ENCODE results near the gene SIGLEC7. TPM values are rescaled to one million over a fixed set of nuclear protein-coding genes. Genes with fewer than 3 reads are reported as not detected.

The SIGLEC7 gene
- total RNA-seq (1 to 10 TPM in 3 of 7 donors, under 1 TPM in 2, not detected in 2; 0.38 to 3.0 (median 1.5) TPM), polyA plus RNA-seq (1 to 10 TPM in 1 of 2 donors, under 1 TPM in 1; 0.39 to 3.7 TPM)
- long read RNA-seq, donor 1, partial matches to known transcripts, result 0 of 1 reads
- long read RNA-seq, donor 1, other reads (novel, unspliced or antisense), result 1 of 1 reads
- long read RNA-seq, donor 2, result 0 reads
- long read RNA-seq, donor 3, partial matches to known transcripts, result 0 of 2 reads
- long read RNA-seq, donor 3, other reads (novel, unspliced or antisense), result 1 of 2 reads

GRCh38 chr19:51142119-51142518, at the start of gene SIGLEC7:
TSS of gene SIGLEC7 (plus strand) at chr19:51142301. CDS start at chr19:51142370, 69 bp downstream.
- intact Hi-C loops (cut with DNase I), result no loop called here
- Histone ChIP-seq H3K9me3 (no peaks in the 10 kb centered on the region), H3K27ac (no peak within 1 kb of the TSS), H3K4me3 (no peak within 1 kb of the TSS), H3K4me1 (ENCODE audit: insufficient read depth) (no peaks in the 10 kb centered on the region), H3K27me3 (no peaks in the 10 kb centered on the region), H3K36me3 (no peaks in the 10 kb centered on the region)
- WGBS, 3 donors, result 66 to 74% (median 70%) methylated on average over 13 to 14 of the region's 14 CpGs
- no peak for TF ChIP-seq EP300 (IDR thresholded peaks at IDR 0.05)
- no peak for TF ChIP-seq POLR2A (IDR thresholded peaks at IDR 0.05)
- no peak for DNase-seq

DNA sequence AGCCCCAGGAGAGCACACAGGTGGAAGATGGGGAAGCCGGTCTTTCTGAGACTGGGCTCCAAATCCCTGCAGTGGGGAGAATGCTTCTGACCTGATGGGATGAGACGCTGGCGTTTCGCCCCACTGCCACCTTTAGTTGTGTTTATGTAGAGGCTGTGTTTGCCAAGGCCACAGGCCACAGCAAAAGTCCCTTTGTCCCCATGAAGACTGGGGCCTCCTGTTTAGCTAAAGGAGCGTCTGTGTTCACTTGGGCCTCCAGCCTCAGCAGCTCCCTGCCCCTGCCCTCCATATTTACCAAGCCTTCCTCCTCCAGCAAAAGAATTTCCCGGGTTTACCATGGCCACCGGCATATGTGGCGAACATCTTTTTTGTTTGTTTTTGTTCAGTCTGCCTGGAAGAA, 49.0 kb upstream of the SIGLEC7 start:
- H3K4me1 ChIP-seq (ENCODE audit: insufficient read depth), result peaks cover 7% of the 10 kb centered on the region
- 61 to 65% (median 65%) methylated on average over 8 of the region's 8 CpGs for WGBS, 3 donors
- H3K27me3 ChIP-seq, result no peaks in the 10 kb centered on the region
- intact Hi-C loops (cut with DNase I), result loop anchor here in 1 of 4 donors (5.0 to 10.0 kb wide), 2 partner anchors 71 to 158 kb away; no protein-coding TSS in a partner anchor
- no peaks in the 10 kb centered on the region for H3K36me3 ChIP-seq
- no peak for DNase-seq
- no peak for TF ChIP-seq EP300 (IDR thresholded peaks at IDR 0.05)
- TF ChIP-seq POLR2A (IDR thresholded peaks at IDR 0.05), result no peak
- no peak for TF ChIP-seq CTCF (IDR thresholded peaks at IDR 0.05)
- no peaks in the 10 kb centered on the region for H3K9me3 ChIP-seq
- H3K4me3 ChIP-seq, result no peak overlapping the region
- H3K27ac ChIP-seq, result no peak overlapping the region

GRCh38 chr19:51093510-51094345, 48.4 kb upstream of the SIGLEC7 start:
- DNase-seq, result no peak
- intact Hi-C loops (cut with DNase I), result loop anchor here in 1 of 4 donors (5.0 to 10.0 kb wide), 2 partner anchors 71 to 159 kb away; no protein-coding TSS in a partner anchor
- peaks cover 7% of the 10 kb centered on the region for H3K4me1 ChIP-seq (ENCODE audit: insufficient read depth)
- H3K27me3 ChIP-seq, result no peaks in the 10 kb centered on the region
- H3K27ac ChIP-seq, result no peak overlapping the region
- no peak overlapping the region for H3K4me3 ChIP-seq
- H3K9me3 ChIP-seq, result no peaks in the 10 kb centered on the region
- no peak for TF ChIP-seq CTCF (IDR thresholded peaks at IDR 0.05)
- no peak for TF ChIP-seq EP300 (IDR thresholded peaks at IDR 0.05)
- no peak for TF ChIP-seq POLR2A (IDR thresholded peaks at IDR 0.05)
- H3K36me3 ChIP-seq, result no peaks in the 10 kb centered on the region
- WGBS, 3 donors, result 71 to 74% (median 72%) methylated on average over 22 of the region's 22 CpGs

DNA sequence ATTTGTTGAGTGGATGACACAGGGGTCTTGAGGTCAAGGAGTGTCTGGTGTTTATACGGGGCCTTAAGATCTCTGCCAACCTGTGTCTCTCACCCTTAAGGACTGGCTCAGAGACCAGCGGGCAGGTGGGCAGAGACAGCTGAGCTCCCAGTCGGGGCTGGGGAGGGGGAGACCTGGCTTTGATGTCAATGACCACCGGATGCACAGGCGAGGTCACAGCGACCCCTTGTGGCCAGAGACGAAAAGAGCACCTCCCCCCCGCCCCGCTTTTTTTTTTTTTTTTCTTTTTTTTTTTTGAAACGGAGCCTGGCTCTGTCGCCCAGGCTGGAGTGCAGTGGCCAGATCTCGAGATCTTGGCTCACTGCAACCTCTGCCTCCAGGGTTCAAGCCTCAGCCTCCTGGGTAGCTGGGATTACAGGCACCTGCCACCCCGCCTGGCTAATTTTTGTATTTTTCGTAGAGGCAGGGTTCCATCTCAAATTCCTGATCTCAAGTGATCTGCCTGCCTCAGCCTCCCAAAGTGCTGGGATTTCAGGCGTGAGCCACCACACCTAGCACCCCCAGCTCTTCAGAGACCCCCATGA, 47.3 kb upstream of the SIGLEC7 start:
- no peaks in the 10 kb centered on the region for H3K36me3 ChIP-seq
- H3K9me3 ChIP-seq, result no peaks in the 10 kb centered on the region
- H3K4me3 ChIP-seq, result no peak overlapping the region
- TF ChIP-seq POLR2A (IDR thresholded peaks at IDR 0.05) (no peak), EP300 (IDR thresholded peaks at IDR 0.05) (no peak), CTCF (IDR thresholded peaks at IDR 0.05) (peak; percentile 24 to 49 (median 48))
- peaks cover 7% of the 10 kb centered on the region for H3K4me1 ChIP-seq (ENCODE audit: insufficient read depth)
- WGBS, 3 donors, result 20 to 22% (median 21%) methylated on average over 15 of the region's 15 CpGs
- H3K27ac ChIP-seq, result no peak overlapping the region
- no peaks in the 10 kb centered on the region for H3K27me3 ChIP-seq
- DNase-seq, result peak in 4 of 5 donors; percentile 45 to 65 (median 53)
- intact Hi-C loops (cut with DNase I), result loop anchor here in 2 of 4 donors (5.0 to 10.0 kb wide), 4 partner anchors 72 to 167 kb away; no protein-coding TSS in a partner anchor
